ENCODE measurements around the gene ALPL. TPM values are rescaled to one million over a fixed set of nuclear protein-coding genes. Genes with fewer than 3 reads are reported as not detected.

Gene ALPL
- total RNA-seq, 1 experiment from 2014 or later: not detected

DNA sequence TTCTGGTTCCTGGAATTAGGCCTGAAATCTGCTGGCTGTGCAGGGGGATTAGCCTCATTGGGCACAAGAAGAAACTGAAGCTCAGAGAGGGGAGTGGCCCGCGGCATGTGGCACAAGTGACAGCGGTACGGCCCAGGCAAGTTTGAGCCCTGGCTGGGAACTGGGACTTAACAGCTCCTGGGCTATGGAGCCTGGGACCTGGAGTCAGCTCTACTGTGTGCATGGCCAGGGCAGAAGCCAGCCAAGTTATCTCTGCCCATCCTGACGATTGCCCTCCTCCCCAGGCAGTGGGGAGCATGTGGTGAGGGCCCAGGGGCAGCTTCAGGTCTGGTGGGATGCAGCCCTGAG lies 61.3 kb downstream of the ALPL start:
- H3K9me2 ChIP-seq (ENCODE audit: insufficient read depth): no peaks in the 10 kb centered on the region
- H3K36me3 ChIP-seq (ENCODE audit: low read depth): no peaks in the 10 kb centered on the region
- no peak overlapping the region for H2AFZ ChIP-seq
- BruUV-seq (replicated peaks): no TSS peak
- H3K9me3 ChIP-seq (ENCODE audit: insufficient read depth, low read depth): no peaks in the 10 kb centered on the region
- intact Hi-C loops (cut with micrococcal nuclease; ENCODE audit: unreplicated experiment): no loop called here
- no peaks in the 10 kb centered on the region for H3K79me2 ChIP-seq (ENCODE audit: low read depth)
- TF ChIP-seq, protein P1, sequence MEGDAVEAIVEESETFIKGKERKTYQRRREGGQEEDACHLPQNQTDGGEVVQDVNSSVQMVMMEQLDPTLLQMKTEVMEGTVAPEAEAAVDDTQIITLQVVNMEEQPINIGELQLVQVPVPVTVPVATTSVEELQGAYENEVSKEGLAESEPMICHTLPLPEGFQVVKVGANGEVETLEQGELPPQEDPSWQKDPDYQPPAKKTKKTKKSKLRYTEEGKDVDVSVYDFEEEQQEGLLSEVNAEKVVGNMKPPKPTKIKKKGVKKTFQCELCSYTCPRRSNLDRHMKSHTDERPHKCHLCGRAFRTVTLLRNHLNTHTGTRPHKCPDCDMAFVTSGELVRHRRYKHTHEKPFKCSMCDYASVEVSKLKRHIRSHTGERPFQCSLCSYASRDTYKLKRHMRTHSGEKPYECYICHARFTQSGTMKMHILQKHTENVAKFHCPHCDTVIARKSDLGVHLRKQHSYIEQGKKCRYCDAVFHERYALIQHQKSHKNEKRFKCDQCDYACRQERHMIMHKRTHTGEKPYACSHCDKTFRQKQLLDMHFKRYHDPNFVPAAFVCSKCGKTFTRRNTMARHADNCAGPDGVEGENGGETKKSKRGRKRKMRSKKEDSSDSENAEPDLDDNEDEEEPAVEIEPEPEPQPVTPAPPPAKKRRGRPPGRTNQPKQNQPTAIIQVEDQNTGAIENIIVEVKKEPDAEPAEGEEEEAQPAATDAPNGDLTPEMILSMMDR (conservative IDR thresholded peaks at IDR 0.05): no peak
- TF ChIP-seq EZH2 (IDR thresholded peaks at IDR 0.05; ENCODE audit: low read depth): no peak
- H3K4me2 ChIP-seq: no peak overlapping the region
- CTCF ChIA-PET: interaction anchor here (1.2 kb wide), 1 partner anchor 35 kb away, joined by 3 read pairs; no protein-coding TSS in a partner anchor
- H3K27ac ChIP-seq: no peak overlapping the region
- no peaks in the 10 kb centered on the region for H3K27me3 ChIP-seq (ENCODE audit: insufficient read depth, low read depth)
- POLR2A ChIA-PET (ENCODE audit: unreplicated experiment): no interaction called here
- no peak overlapping the region for H3K4me3 ChIP-seq
- no peak for DNase-seq
- H4K20me1 ChIP-seq (ENCODE audit: insufficient read depth): no peaks in the 10 kb centered on the region
- H3F3A ChIP-seq (ENCODE audit: insufficient read depth, low read depth): no peaks in the 10 kb centered on the region
- H3K4me1 ChIP-seq (replicated peaks; ENCODE audit: insufficient read depth): no peaks in the 10 kb centered on the region

DNA sequence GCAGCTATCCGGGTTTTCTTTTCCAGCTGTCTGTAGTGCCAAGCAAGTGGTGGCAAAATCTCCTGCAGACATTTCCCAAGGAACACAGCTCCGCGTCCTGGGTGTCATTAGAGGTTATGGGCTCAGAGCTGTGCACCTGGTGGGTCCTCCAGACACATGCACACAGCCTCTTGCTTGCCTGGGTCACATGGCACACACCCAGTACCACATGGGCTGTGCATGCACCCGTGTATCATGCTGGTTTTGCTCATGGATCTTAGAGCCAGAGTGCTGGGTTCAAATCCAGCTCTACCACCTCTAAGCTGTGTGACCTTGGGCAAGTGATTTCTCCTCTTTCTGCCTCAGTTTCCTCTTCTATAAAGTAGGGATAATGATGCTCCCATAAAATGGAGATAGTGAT lies 61.7 kb downstream of the ALPL start:
- Histone ChIP-seq H4K20me1 (ENCODE audit: insufficient read depth) (no peaks in the 10 kb centered on the region), H3K4me3 (no peak overlapping the region), H3K4me2 (no peak overlapping the region), H3F3A (ENCODE audit: insufficient read depth, low read depth) (no peaks in the 10 kb centered on the region), H3K79me2 (ENCODE audit: low read depth) (no peaks in the 10 kb centered on the region), H3K4me1 (replicated peaks; ENCODE audit: insufficient read depth) (no peaks in the 10 kb centered on the region), H3K36me3 (ENCODE audit: low read depth) (no peaks in the 10 kb centered on the region), H3K27me3 (ENCODE audit: insufficient read depth, low read depth) (no peaks in the 10 kb centered on the region), H3K9me2 (ENCODE audit: insufficient read depth) (no peaks in the 10 kb centered on the region), H3K9me3 (ENCODE audit: insufficient read depth, low read depth) (no peaks in the 10 kb centered on the region), H2AFZ (no peak overlapping the region), H3K27ac (no peak overlapping the region)
- no peak for DNase-seq
- intact Hi-C loops (cut with micrococcal nuclease; ENCODE audit: unreplicated experiment): no loop called here
- ChIA-PET CTCF (interaction anchor here (0.6 to 1.2 kb wide), 2 partner anchors 36 to 88 kb away, joined by 3 to 14 read pairs; no protein-coding TSS in a partner anchor), POLR2A (ENCODE audit: unreplicated experiment) (no interaction called here)
- no TSS peak for BruUV-seq (replicated peaks)
- TF ChIP-seq, protein P1 (conservative IDR thresholded peaks at IDR 0.05): no peak
- TF ChIP-seq EZH2 (IDR thresholded peaks at IDR 0.05; ENCODE audit: low read depth): no peak

DNA sequence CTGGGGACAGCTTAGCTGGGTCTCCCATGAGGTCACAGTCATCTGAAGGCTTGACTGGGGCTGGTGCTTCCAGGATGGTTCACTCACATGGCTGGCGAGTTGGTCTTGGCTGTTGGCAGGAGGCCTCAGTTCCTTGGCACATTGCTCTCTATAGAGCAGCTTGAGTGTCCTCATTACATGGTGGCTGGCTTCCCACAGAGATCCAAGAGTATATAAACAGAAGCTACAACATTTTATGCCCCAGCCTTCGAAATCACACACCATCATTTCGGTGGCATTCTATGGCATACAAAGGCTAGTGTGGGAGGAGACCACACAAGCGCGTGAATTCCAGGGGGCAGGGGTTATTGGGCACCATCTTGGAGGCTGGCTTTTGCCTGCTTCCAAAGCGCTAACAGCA lies 63.0 kb downstream of the ALPL start:
- H3K27me3 ChIP-seq (ENCODE audit: insufficient read depth, low read depth): no peaks in the 10 kb centered on the region
- no peak overlapping the region for H3K4me3 ChIP-seq
- no peak overlapping the region for H3K27ac ChIP-seq
- H3F3A ChIP-seq (ENCODE audit: insufficient read depth, low read depth): no peaks in the 10 kb centered on the region
- no peak overlapping the region for H3K4me2 ChIP-seq
- no peak for DNase-seq
- no peaks in the 10 kb centered on the region for H3K36me3 ChIP-seq (ENCODE audit: low read depth)
- H3K4me1 ChIP-seq (replicated peaks; ENCODE audit: insufficient read depth): no peaks in the 10 kb centered on the region
- intact Hi-C loops (cut with micrococcal nuclease; ENCODE audit: unreplicated experiment): no loop called here
- POLR2A ChIA-PET (ENCODE audit: unreplicated experiment): no interaction called here
- TF ChIP-seq, protein P1 (conservative IDR thresholded peaks at IDR 0.05): no peak
- TF ChIP-seq EZH2 (IDR thresholded peaks at IDR 0.05; ENCODE audit: low read depth): no peak
- no TSS peak for BruUV-seq (replicated peaks)
- H4K20me1 ChIP-seq (ENCODE audit: insufficient read depth): no peaks in the 10 kb centered on the region
- no peaks in the 10 kb centered on the region for H3K9me2 ChIP-seq (ENCODE audit: insufficient read depth)
- no peaks in the 10 kb centered on the region for H3K79me2 ChIP-seq (ENCODE audit: low read depth)
- H2AFZ ChIP-seq: no peak overlapping the region
- H3K9me3 ChIP-seq (ENCODE audit: insufficient read depth, low read depth): no peaks in the 10 kb centered on the region
- CTCF ChIA-PET: no interaction called here
